K562 (cell line): ENCODE measurements around the gene OR2Z1. TPM values are rescaled to one million over a fixed set of nuclear protein-coding genes. Genes with fewer than 3 reads are reported as not detected.

Experiments
- ASH1L ChIP-seq: fragments of 450-650 bp; IDR thresholded peaks from 2 replicates; pipeline ENCODE4 v1.6.1; 2018; ENCODE audit warnings: borderline replicate concordance, mild to moderate bottlenecking, low read depth; ENCODE audit not compliant: partially characterized antibody
- DDX20 ChIP-seq: fragments of 450-650 bp; IDR thresholded peaks from 2 replicates; pipeline ENCODE4 v1.6.1; 2016; ENCODE audit warnings: missing genetic modification characterization, low read depth, mild to moderate bottlenecking, missing compliant biosample characterization, moderate library complexity
- DIDO1 ChIP-seq: fragments of 450-650 bp; IDR thresholded peaks from 2 replicates; pipeline ENCODE4 v1.6.1; 2016; ENCODE audit warnings: low read depth, missing biosample characterization, missing genetic modification characterization
- E2F3 ChIP-seq: fragments of 250-450 bp; sonication (Bioruptor Pico); IDR thresholded peaks from 2 replicates; pipeline ENCODE4 v1.4.0; 2020; ENCODE audit warnings: mild to moderate bottlenecking
- KLF1 ChIP-seq: fragments of 450-650 bp; IDR thresholded peaks from 2 replicates; pipeline ENCODE4 v1.6.1; 2016; ENCODE audit warnings: missing genetic modification characterization, missing compliant biosample characterization
- MTA2 ChIP-seq: fragments of 450-650 bp; IDR thresholded peaks from 2 replicates; pipeline ENCODE4 v1.6.1; 2016; ENCODE audit warnings: low read depth
- SIX5 ChIP-seq, 2 experiments: IDR thresholded peaks; 2 replicates each; pipeline ENCODE4 v1.6.1; 2011; ENCODE audit warnings: low read length in 2 of 2, borderline replicate concordance in 1 of 2, low read depth in 1 of 2, mild to moderate bottlenecking in 1 of 2, moderate library complexity in 1 of 2; ENCODE audit not compliant: insufficient read depth in 1 of 2
- TCF15 ChIP-seq: fragments of 250-450 bp; sonication (Bioruptor Pico); IDR thresholded peaks from 2 replicates; pipeline ENCODE4 v1.8.0; 2022; ENCODE audit warnings: moderate library complexity, mild to moderate bottlenecking, inconsistent platforms
- ZBTB1 ChIP-seq: sonication (generic); formaldehyde crosslinking; IDR thresholded peaks from 2 replicates; pipeline ENCODE4 v1.8.1; 2023; ENCODE audit warnings: missing genetic modification reagents, low read depth, mild to moderate bottlenecking, borderline replicate concordance
- ZC3H11A ChIP-seq: IDR thresholded peaks from 2 replicates; pipeline ENCODE4 v1.6.1; 2012; ENCODE audit warnings: low read depth, low read length, improper control_type of control experiment
- ZEB2 ChIP-seq: fragments of 450-650 bp; IDR thresholded peaks from 2 replicates; pipeline ENCODE4 v1.6.1; 2016
- ZNF23 ChIP-seq: fragments of 250-450 bp; sonication (Bioruptor Pico); IDR thresholded peaks from 2 replicates; pipeline ENCODE4 v1.4.0; 2020; ENCODE audit warnings: mild to moderate bottlenecking
- ZNF57 ChIP-seq: fragments of 450-650 bp; formaldehyde crosslinking; IDR thresholded peaks from 2 replicates; pipeline ENCODE4 v1.4.0; 2020; ENCODE audit warnings: mild to moderate bottlenecking, moderate library complexity
- polyA plus RNA-seq, 8 experiments: library from polyadenylated mRNA; depleted of rRNA in 4 of 8; stranded (reverse) in 5 of 8; unstranded in 3 of 8; fragments of >200 nt; fragmentation: Nextera tagmentation in 2 of 8; fragmentation: Illumina TruSeq in 1 of 8; extraction: Ambion mirVana in 2 of 8; extraction: Trizol in 1 of 8; gene quantifications; 2 replicates each; pipeline versions ENCODE4 v1.2.1 to v1.2.3, GENCODE V29; 2011 to 2014; ENCODE audit warnings: inconsistent platforms in 1 of 8, missing spikeins in 1 of 8
- total RNA-seq, 7 experiments: library from RNA; depleted of rRNA in 6 of 7; stranded (reverse); fragments of >200 nt in 6 of 7; fragmentation: Illumina TruSeq in 2 of 7; extraction: Trizol in 2 of 7; gene quantifications; 2 replicates each; pipeline versions ENCODE4 v1.2.1 to v1.2.3, GENCODE V29; 2011 to 2021; ENCODE audit warnings: low replicate concordance in 1 of 7
- TF ChIP-seq, protein P1 (sequence below), 3 experiments: IDR thresholded peaks in 2 of 3; conservative IDR thresholded peaks in 1 of 3; 2 replicates each; pipeline ENCODE4 v1.5.1; 2011 to 2012; ENCODE audit warnings: low read length in 3 of 3, mild to moderate bottlenecking in 3 of 3, control low read depth in 2 of 3, improper control_type of control experiment in 1 of 3, inconsistent platforms in 1 of 3, low read depth in 1 of 3, mixed read lengths in 1 of 3, moderate library complexity in 1 of 3; ENCODE audit not compliant: insufficient read depth in 2 of 3
- TF ChIP-seq, protein P2 (sequence below): fragments of 450-650 bp; IDR thresholded peaks from 2 replicates; pipeline ENCODE4 v1.6.1; 2016; ENCODE audit warnings: mild to moderate bottlenecking, moderate library complexity

Gene OR2Z1
- total and polyA plus RNA-seq, 9 of the 15 experiments (the other 6 are each of a cell fraction or from before 2014, with no cell fraction given) = 0.13 TPM; not detected in 8

- TF ChIP-seq ZBTB1 (CRISPR knock-in tag) (no peak), ZNF23 (CRISPR knock-in tag) (no peak), SIX5 (IDR thresholded peaks at IDR 0.05; ENCODE audit: borderline replicate concordance in 1 of 2, insufficient read depth in 1 of 2, low read depth in 1 of 2, low read length in 2 of 2) (no peak), ZEB2 (peak; percentile 80; the same call in 1 of the 2 replicates), ZNF57 (CRISPR knock-in tag) (no peak), DIDO1 (tag) (no peak), ASH1L (no peak), ZC3H11A (no peak), TCF15 (CRISPR knock-in tag) (no peak), MTA2 (no peak), DDX20 (tag) (no peak), KLF1 (no peak), E2F3 (CRISPR knock-in tag) (no peak)
- TF ChIP-seq, protein P1, sequence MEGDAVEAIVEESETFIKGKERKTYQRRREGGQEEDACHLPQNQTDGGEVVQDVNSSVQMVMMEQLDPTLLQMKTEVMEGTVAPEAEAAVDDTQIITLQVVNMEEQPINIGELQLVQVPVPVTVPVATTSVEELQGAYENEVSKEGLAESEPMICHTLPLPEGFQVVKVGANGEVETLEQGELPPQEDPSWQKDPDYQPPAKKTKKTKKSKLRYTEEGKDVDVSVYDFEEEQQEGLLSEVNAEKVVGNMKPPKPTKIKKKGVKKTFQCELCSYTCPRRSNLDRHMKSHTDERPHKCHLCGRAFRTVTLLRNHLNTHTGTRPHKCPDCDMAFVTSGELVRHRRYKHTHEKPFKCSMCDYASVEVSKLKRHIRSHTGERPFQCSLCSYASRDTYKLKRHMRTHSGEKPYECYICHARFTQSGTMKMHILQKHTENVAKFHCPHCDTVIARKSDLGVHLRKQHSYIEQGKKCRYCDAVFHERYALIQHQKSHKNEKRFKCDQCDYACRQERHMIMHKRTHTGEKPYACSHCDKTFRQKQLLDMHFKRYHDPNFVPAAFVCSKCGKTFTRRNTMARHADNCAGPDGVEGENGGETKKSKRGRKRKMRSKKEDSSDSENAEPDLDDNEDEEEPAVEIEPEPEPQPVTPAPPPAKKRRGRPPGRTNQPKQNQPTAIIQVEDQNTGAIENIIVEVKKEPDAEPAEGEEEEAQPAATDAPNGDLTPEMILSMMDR (IDR thresholded peaks at IDR 0.05 in 2 of 3, conservative IDR thresholded peaks at IDR 0.05 in 1 of 3; ENCODE audit: insufficient read depth in 2 of 3, low read depth in 1 of 3, low read length in 3 of 3) = no peak
- TF ChIP-seq, protein P2, sequence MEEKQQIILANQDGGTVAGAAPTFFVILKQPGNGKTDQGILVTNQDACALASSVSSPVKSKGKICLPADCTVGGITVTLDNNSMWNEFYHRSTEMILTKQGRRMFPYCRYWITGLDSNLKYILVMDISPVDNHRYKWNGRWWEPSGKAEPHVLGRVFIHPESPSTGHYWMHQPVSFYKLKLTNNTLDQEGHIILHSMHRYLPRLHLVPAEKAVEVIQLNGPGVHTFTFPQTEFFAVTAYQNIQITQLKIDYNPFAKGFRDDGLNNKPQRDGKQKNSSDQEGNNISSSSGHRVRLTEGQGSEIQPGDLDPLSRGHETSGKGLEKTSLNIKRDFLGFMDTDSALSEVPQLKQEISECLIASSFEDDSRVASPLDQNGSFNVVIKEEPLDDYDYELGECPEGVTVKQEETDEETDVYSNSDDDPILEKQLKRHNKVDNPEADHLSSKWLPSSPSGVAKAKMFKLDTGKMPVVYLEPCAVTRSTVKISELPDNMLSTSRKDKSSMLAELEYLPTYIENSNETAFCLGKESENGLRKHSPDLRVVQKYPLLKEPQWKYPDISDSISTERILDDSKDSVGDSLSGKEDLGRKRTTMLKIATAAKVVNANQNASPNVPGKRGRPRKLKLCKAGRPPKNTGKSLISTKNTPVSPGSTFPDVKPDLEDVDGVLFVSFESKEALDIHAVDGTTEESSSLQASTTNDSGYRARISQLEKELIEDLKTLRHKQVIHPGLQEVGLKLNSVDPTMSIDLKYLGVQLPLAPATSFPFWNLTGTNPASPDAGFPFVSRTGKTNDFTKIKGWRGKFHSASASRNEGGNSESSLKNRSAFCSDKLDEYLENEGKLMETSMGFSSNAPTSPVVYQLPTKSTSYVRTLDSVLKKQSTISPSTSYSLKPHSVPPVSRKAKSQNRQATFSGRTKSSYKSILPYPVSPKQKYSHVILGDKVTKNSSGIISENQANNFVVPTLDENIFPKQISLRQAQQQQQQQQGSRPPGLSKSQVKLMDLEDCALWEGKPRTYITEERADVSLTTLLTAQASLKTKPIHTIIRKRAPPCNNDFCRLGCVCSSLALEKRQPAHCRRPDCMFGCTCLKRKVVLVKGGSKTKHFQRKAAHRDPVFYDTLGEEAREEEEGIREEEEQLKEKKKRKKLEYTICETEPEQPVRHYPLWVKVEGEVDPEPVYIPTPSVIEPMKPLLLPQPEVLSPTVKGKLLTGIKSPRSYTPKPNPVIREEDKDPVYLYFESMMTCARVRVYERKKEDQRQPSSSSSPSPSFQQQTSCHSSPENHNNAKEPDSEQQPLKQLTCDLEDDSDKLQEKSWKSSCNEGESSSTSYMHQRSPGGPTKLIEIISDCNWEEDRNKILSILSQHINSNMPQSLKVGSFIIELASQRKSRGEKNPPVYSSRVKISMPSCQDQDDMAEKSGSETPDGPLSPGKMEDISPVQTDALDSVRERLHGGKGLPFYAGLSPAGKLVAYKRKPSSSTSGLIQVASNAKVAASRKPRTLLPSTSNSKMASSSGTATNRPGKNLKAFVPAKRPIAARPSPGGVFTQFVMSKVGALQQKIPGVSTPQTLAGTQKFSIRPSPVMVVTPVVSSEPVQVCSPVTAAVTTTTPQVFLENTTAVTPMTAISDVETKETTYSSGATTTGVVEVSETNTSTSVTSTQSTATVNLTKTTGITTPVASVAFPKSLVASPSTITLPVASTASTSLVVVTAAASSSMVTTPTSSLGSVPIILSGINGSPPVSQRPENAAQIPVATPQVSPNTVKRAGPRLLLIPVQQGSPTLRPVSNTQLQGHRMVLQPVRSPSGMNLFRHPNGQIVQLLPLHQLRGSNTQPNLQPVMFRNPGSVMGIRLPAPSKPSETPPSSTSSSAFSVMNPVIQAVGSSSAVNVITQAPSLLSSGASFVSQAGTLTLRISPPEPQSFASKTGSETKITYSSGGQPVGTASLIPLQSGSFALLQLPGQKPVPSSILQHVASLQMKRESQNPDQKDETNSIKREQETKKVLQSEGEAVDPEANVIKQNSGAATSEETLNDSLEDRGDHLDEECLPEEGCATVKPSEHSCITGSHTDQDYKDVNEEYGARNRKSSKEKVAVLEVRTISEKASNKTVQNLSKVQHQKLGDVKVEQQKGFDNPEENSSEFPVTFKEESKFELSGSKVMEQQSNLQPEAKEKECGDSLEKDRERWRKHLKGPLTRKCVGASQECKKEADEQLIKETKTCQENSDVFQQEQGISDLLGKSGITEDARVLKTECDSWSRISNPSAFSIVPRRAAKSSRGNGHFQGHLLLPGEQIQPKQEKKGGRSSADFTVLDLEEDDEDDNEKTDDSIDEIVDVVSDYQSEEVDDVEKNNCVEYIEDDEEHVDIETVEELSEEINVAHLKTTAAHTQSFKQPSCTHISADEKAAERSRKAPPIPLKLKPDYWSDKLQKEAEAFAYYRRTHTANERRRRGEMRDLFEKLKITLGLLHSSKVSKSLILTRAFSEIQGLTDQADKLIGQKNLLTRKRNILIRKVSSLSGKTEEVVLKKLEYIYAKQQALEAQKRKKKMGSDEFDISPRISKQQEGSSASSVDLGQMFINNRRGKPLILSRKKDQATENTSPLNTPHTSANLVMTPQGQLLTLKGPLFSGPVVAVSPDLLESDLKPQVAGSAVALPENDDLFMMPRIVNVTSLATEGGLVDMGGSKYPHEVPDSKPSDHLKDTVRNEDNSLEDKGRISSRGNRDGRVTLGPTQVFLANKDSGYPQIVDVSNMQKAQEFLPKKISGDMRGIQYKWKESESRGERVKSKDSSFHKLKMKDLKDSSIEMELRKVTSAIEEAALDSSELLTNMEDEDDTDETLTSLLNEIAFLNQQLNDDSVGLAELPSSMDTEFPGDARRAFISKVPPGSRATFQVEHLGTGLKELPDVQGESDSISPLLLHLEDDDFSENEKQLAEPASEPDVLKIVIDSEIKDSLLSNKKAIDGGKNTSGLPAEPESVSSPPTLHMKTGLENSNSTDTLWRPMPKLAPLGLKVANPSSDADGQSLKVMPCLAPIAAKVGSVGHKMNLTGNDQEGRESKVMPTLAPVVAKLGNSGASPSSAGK = no peak
These were observed 39.9 kb upstream of the OR2Z1 start (continued) for GRCh38 chr19:8681345-8682029.
